LNCAP (cell line): ENCODE results near the gene MFAP4.

Source experiments
- TF ChIP-seq, protein P1 (sequence below): fragments of 450-650 bp; IDR thresholded peaks from 2 replicates; pipeline ENCODE4 v1.5.1; 2017; ENCODE audit warnings: mild to moderate bottlenecking

MFAP4 gene

DNA sequence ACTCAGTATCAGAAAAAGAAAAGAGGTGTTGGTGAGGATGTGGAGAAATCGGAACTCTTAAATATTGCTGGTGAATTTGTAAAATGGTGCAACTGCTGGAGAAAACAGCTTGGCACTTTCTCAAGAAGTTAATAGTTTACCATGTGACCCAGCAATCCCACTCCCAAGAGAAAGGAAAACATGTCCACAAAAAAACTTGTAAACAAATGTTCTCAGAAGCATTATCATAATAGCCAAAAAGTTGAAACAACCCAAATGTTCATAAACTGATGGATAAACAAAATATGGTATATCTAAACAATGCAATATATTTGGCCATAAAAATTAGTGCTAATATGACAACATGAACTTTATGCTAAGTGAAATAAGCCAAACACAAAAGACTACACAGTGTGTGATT is 11.3 kb downstream of the MFAP4 start:
- TF ChIP-seq, protein P1, sequence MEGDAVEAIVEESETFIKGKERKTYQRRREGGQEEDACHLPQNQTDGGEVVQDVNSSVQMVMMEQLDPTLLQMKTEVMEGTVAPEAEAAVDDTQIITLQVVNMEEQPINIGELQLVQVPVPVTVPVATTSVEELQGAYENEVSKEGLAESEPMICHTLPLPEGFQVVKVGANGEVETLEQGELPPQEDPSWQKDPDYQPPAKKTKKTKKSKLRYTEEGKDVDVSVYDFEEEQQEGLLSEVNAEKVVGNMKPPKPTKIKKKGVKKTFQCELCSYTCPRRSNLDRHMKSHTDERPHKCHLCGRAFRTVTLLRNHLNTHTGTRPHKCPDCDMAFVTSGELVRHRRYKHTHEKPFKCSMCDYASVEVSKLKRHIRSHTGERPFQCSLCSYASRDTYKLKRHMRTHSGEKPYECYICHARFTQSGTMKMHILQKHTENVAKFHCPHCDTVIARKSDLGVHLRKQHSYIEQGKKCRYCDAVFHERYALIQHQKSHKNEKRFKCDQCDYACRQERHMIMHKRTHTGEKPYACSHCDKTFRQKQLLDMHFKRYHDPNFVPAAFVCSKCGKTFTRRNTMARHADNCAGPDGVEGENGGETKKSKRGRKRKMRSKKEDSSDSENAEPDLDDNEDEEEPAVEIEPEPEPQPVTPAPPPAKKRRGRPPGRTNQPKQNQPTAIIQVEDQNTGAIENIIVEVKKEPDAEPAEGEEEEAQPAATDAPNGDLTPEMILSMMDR = no peak

DNA sequence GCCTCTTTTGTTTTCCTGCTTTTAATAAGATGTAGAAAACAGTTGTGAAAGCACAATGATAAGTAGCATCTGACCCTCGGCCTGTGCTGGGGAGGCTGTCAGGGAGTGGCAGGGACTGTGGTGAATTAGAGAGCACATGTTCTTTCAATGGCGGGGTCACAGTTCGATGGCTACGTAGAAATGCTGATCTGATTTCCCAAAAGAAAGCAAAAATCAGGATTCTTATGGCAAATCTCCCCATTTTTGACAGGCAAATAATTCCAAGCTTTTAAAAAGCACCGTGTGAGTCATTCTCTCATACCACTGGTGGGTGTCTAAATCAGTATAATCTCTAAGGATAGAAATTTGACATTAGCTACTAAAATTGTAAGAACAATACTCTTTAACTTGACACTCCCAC is 12.9 kb downstream of the MFAP4 start:
- TF ChIP-seq, protein P1 = no peak

DNA sequence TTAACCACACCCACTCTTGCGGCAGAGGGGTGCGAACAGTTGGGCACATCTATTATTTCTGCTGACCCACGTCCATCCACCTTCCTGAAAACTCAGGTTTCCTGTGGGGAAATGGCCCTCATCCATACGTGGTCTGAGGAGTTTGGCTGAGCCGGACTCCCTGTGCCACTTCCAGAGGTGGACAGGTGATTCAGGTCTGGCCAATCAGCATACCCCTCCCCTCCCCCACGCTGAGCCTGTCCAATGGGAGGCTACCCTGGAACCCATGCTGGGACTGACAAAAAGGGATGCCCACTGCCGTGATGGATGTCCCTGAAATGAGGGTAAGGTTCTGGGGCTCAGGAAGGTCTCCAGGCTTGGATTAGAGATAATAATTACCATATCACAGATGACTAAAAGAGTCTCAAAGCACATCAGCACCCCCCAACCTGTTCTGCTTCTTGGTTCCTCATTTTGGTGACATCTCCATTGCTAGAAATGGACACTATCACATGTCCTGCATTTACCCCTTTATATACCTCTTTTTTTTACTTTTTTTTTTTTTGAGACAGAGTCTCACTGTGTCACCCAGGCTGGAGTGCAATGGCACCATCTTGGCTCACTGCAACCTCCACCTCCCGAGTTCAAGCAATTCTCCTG is 14.0 kb downstream of the MFAP4 start:
- TF ChIP-seq, protein P1 = no peak

DNA sequence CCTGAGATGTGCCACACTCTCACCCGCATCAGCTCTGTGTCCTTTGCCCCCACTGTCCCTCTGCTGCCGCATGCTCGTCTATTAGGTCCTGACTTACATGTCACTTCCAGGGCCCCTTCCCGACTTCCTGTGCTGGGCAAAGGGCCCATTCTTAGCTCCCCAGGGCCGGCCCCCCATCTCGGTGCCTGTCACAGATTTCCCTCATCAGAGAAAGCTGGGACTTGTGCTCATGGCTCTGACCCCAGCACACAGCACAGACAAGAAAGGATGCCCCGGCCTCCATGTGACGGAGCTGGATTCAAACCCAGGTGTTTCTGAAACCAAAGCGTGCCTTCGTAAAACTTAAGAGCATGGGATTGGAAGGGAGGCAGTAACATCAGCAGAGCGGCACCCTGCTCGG is 14.6 kb downstream of the MFAP4 start:
- TF ChIP-seq, protein P1 = no peak

DNA sequence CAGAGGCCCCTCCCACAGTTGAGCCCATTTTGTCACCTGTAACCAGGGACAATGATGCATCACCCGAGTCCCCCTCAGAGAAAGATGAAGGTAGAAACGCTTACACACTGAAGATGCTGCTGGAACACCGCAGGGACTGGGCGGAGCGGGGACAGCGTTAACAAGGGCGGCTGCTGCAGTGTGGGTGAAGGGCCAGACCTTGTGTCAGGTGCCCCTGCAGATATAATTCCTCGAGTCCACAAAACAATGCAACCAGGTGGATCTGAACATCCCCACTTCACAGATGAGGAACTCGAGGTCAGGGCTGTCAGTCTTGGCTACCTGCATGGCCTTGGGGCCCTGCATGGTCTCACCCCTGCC is 15.0 kb downstream of the MFAP4 start:
- TF ChIP-seq, protein P1 = no peak

DNA sequence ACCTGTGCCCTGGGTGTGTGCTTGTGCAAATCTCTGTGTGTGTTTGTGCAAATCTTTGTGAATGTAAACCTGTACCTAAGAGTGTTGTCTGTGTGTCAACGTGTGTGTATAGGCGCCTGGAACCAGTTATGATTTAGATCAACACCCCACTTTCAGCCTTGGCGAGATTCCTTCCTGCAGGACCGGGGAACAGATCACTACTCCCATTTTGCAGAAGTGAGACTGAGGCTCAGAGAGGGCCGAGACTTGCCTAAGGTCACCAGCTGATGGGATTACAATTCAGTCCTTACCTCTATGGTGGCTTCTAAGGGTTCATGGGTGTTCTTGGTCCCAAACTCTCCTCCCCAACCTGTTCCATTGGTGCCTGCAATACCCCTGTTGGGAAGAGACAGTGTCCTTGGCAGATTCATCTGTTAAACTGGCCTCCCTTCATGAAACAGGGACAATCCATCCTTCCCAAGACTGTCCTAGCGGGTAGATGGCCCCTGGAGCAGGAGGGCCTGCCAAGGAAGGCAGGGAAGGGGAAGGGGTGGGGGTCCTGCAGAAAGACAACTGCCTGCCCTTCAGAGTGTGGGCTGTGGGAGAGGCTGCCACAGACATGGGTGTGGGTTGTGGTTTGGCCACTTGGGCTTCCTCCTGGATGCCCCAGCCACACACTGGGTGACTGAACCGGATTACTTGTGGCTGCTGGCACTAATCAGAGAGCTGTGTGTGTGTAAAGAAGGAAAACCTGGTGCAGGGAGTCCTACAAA is 15.6 kb downstream of the MFAP4 start:
- TF ChIP-seq, protein P1 = no peak

DNA sequence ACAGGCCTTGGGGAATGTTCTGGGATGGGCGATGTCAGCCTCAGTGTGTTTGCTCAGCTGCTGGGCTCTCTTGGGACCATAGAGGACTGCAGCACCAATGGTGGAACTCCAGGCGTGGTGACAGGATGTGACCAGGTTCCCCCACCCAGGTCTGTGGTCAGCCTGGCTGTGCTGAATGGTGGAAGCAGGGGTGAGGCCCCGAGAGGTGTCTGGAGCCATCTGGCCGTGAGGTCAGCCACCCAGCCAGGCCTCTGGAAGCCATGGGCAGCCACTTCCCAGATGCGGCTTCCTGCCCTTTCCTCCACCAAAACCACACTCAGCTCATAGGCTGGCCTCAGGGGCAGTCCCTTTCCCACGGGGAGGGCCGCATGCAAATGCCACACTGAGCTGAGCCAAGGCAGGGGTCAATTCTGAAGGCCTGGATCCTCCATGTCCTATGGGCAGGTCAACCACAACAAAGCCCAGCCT is 16.5 kb downstream of the MFAP4 start:
- TF ChIP-seq, protein P1 = no peak
